ENCODE measurements around the gene GRIPAP1. TPM values are rescaled to one million over a fixed set of nuclear protein-coding genes. Genes with fewer than 3 reads are reported as not detected.
A peak's percentile ranks its signal among the peaks of the same experiment; 100 is the strongest.

Gene GRIPAP1
- total RNA-seq, 4 donors from 2014 or later = 24.7 to 36.4 (median 33.7) TPM

- intact Hi-C loops (cut with DNase I) = no loop called here
- Histone ChIP-seq H3K27ac (replicated peaks in 1 of 4) (no peak overlapping the region), H3K36me3 (peaks cover 4 to 51% (median 39%) of the 10 kb centered on the region in 4 donors), H3K4me1 (peaks cover 0 to 16% (median 15%) of the 10 kb centered on the region in 4 donors), H3K9me3 (no peaks in the 10 kb centered on the region), H3K27me3 (no peaks in the 10 kb centered on the region), H3K4me3 (no peak overlapping the region)
- DNase-seq (ENCODE audit: extremely low spot score) = no peak
- TF ChIP-seq CTCF (IDR thresholded peaks at IDR 0.05) (no peak), POLR2AphosphoS5 (IDR thresholded peaks at IDR 0.05) (no peak), EP300 (IDR thresholded peaks at IDR 0.05) (no peak), POLR2A (IDR thresholded peaks at IDR 0.05; ENCODE audit: low read depth) (no peak)
- 82% methylated on average over 3 of the region's 3 CpGs for WGBS
Observed at GRCh38 chrX:48974033-48974432, 28.0 kb downstream of the GRIPAP1 start.

- Histone ChIP-seq H3K27me3 (no peaks in the 10 kb centered on the region), H3K4me1 (peaks cover 0 to 16% (median 15%) of the 10 kb centered on the region in 4 donors), H3K36me3 (peaks cover under 1 to 36% (median 28%) of the 10 kb centered on the region in 4 donors), H3K27ac (replicated peaks in 1 of 4) (peak overlapping the region; percentile 10 to 53 (median 38)), H3K9me3 (no peaks in the 10 kb centered on the region), H3K4me3 (peak overlapping the region; percentile 35 to 55 (median 42))
- WGBS = 63% methylated on average over 10 of the region's 13 CpGs
- TF ChIP-seq CTCF (IDR thresholded peaks at IDR 0.05) (peak; percentile 33 to 56 (median 37)), POLR2AphosphoS5 (IDR thresholded peaks at IDR 0.05) (no peak)
- intact Hi-C loops (cut with DNase I) = no loop called here
- no peak for DNase-seq (ENCODE audit: extremely low spot score)
Observed at GRCh38 chrX:48972220-48973164, 29.6 kb downstream of the GRIPAP1 start.

GRCh38 chrX:48971249-48972219 is 30.5 kb downstream of the GRIPAP1 start, which contains the start of gene KCND1:
TSS of gene KCND1 (minus strand) at chrX:48971844. CDS start at chrX:48970271, 1,573 bp downstream.
- H3K9me3 ChIP-seq = no peaks in the 10 kb centered on the region
- peak within 1 kb of the TSS; percentile 30 to 63 (median 50) for H3K27ac ChIP-seq (replicated peaks in 1 of 4)
- H3K4me3 ChIP-seq = peak within 1 kb of the TSS; percentile 35 to 55 (median 42)
- intact Hi-C loops (cut with DNase I) = no loop called here
- TF ChIP-seq CTCF (IDR thresholded peaks at IDR 0.05) (no peak), EP300 (IDR thresholded peaks at IDR 0.05) (no peak), POLR2AphosphoS5 (IDR thresholded peaks at IDR 0.05) (no peak), POLR2A (IDR thresholded peaks at IDR 0.05; ENCODE audit: low read depth) (no peak)
- no peaks in the 10 kb centered on the region for H3K27me3 ChIP-seq
- H3K36me3 ChIP-seq = peaks cover 0 to 27% (median 23%) of the 10 kb centered on the region in 4 donors
- 29% methylated on average over 15 of the region's 28 CpGs for WGBS
- DNase-seq (ENCODE audit: extremely low spot score) = no peak
- peaks cover 0 to 16% (median 15%) of the 10 kb centered on the region in 4 donors for H3K4me1 ChIP-seq

GRCh38 chrX:48969471-48969870 is 32.6 kb downstream of the GRIPAP1 start:
- TF ChIP-seq POLR2A (IDR thresholded peaks at IDR 0.05; ENCODE audit: low read depth) = no peak
- TF ChIP-seq EP300 (IDR thresholded peaks at IDR 0.05) = no peak
- no peak for TF ChIP-seq CTCF (IDR thresholded peaks at IDR 0.05)
- no peak for TF ChIP-seq POLR2AphosphoS5 (IDR thresholded peaks at IDR 0.05)
- Histone ChIP-seq H3K4me3 (no peak overlapping the region), H3K27me3 (no peaks in the 10 kb centered on the region), H3K4me1 (peaks cover 0 to 16% (median 15%) of the 10 kb centered on the region in 4 donors), H3K27ac (replicated peaks in 1 of 4) (no peak overlapping the region), H3K9me3 (no peaks in the 10 kb centered on the region), H3K36me3 (peaks cover 0 to 6% (median 4%) of the 10 kb centered on the region in 4 donors)
- DNase-seq (ENCODE audit: extremely low spot score) = no peak
- intact Hi-C loops (cut with DNase I) = no loop called here
- WGBS = 88% methylated on average over 25 of the region's 28 CpGs
